ENCODE measurements around the gene EYS.

GRCh38 chr6:64902596-64902995, 804.4 kb downstream of the EYS start:
- TF ChIP-seq EZH2phosphoT487 (IDR thresholded peaks at IDR 0.05; ENCODE audit: insufficient read depth, low read depth) = no peak
- TF ChIP-seq EZH2 (IDR thresholded peaks at IDR 0.05; ENCODE audit: insufficient read depth, poor library complexity, severe bottlenecking) = no peak

Measured in GM23248 (cell line).